ENCODE results near the gene ACBD7.

DNA sequence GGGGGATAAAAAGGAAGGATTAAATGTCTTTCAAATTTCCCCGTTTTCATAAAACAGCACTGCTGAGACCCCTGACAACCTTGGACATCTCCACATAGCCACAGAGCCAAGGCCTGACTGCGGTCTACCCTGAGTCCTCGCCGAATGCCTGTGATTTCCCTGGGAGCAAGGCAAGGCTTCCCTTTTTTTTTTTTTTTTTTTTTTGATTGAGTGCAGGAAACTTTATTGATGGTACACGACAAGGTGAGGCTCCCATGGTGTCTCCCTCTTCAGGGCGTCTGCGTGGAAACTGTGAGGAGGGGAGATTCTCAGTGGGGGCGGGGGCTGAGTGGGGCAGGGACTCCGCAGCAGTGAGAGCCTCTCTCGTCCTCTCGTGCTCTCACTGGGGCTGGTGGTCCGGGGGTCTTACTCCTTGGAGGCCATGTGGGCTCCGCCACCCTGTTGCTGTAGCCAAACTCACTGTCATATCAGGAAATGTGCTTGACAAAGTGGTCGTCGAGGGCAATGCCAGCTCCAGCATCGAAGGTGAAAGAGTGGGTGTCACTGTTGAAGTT is 4.4 kb upstream of the ACBD7 start:
- TF ChIP-seq CTCF (IDR thresholded peaks at IDR 0.05), result no peak
- TF ChIP-seq POLR2A (IDR thresholded peaks at IDR 0.05), result no peak
- no peak for TF ChIP-seq EP300 (IDR thresholded peaks at IDR 0.05)
- TF ChIP-seq POLR2AphosphoS5 (IDR thresholded peaks at IDR 0.05), result no peak

Data from suprapubic skin (tissue), 4 donors.